ENCODE data around the gene ESF1. TPM values are rescaled to one million over a fixed set of nuclear protein-coding genes. Genes with fewer than 3 reads are reported as not detected.
A peak's percentile ranks its signal among the peaks of the same experiment; 100 is the strongest.

Gene ESF1
- polyA plus RNA-seq, 2 of the 4 experiments (the other 2 are of a cell fraction) = 30.5 to 34.8 TPM

DNA sequence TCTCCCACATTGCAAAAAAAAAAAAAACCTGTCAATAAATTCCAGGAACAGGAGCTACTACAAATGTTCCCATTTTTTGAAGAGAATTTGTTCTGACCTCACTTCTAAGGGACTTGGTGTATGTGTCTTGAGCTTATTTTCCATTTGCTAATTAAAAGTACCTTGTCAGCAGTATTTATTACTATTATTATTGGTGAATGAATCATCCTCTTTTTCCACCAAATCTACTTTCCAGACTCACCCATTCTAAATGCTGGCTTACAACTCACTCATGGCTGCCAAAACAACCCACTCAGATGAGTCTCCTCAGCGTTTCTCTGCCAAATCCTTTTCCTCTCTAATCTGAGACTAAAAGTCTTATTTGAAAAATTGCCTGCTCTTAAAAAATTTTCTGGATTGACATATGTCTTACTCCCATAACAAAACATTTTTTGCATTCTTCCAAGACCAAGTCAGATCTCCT is 112.8 kb downstream of the ESF1 start:
- no peak for FAIRE-seq
- H3K4me3 ChIP-seq = no peak overlapping the region
- DNase-seq (ENCODE audit: low read depth in 1 of 2, low spot score in 1 of 2) = no peak
- POLR2A ChIA-PET = no interaction called here
- no peak overlapping the region for H3K27ac ChIP-seq
- H3K4me1 ChIP-seq = peaks cover 7% of the 10 kb centered on the region; the same call in 2 of the 3 replicates
- no peaks in the 10 kb centered on the region for H3K9me3 ChIP-seq
- 3% methylated on average over 1 of the region's 1 CpG for WGBS (ENCODE audit: missing lambda C conversion rate)
- CTCF ChIA-PET = no interaction called here
- no peak for ATAC-seq
- H3K4me2 ChIP-seq = no peak overlapping the region
- TF ChIP-seq MAFK (IDR thresholded peaks at IDR 0.05; ENCODE audit: partially characterized antibody) = peak; percentile 92
- TF ChIP-seq CEBPB (IDR thresholded peaks at IDR 0.05) = no peak

- FAIRE-seq = peak; percentile 7
- Histone ChIP-seq H3K4me3 (no peak overlapping the region), H3K4me1 (peaks cover 7% of the 10 kb centered on the region; the same call in 2 of the 3 replicates), H3K4me2 (no peak overlapping the region), H3K9me3 (no peaks in the 10 kb centered on the region), H3K27ac (no peak overlapping the region)
- 42% methylated on average over 2 of the region's 2 CpGs for WGBS (ENCODE audit: missing lambda C conversion rate)
- POLR2A ChIA-PET = no interaction called here
- DNase-seq (ENCODE audit: low read depth in 1 of 2, low spot score in 1 of 2) = no peak
- CTCF ChIA-PET = no interaction called here
- no peak for ATAC-seq
- TF ChIP-seq SREBF2 (IDR thresholded peaks at IDR 0.05) (no peak), KDM5A (IDR thresholded peaks at IDR 0.05) (no peak), MAFK (IDR thresholded peaks at IDR 0.05; ENCODE audit: partially characterized antibody) (no peak), HOXB5 (CRISPR knock-in tag; IDR thresholded peaks at IDR 0.05) (no peak)
- TF ChIP-seq, protein P1, sequence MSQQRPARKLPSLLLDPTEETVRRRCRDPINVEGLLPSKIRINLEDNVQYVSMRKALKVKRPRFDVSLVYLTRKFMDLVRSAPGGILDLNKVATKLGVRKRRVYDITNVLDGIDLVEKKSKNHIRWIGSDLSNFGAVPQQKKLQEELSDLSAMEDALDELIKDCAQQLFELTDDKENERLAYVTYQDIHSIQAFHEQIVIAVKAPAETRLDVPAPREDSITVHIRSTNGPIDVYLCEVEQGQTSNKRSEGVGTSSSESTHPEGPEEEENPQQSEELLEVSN (IDR thresholded peaks at IDR 0.05; ENCODE audit: borderline replicate concordance, low read depth) = no peak
Observed at GRCh38 chr20:13671512-13671911, 113.2 kb downstream of the ESF1 start.

- FAIRE-seq = peak; percentile 68
- POLR2A ChIA-PET = no interaction called here
- no peak for ATAC-seq
Observed at GRCh38 chr20:13670160-13670559, 114.6 kb downstream of the ESF1 start.

DNA sequence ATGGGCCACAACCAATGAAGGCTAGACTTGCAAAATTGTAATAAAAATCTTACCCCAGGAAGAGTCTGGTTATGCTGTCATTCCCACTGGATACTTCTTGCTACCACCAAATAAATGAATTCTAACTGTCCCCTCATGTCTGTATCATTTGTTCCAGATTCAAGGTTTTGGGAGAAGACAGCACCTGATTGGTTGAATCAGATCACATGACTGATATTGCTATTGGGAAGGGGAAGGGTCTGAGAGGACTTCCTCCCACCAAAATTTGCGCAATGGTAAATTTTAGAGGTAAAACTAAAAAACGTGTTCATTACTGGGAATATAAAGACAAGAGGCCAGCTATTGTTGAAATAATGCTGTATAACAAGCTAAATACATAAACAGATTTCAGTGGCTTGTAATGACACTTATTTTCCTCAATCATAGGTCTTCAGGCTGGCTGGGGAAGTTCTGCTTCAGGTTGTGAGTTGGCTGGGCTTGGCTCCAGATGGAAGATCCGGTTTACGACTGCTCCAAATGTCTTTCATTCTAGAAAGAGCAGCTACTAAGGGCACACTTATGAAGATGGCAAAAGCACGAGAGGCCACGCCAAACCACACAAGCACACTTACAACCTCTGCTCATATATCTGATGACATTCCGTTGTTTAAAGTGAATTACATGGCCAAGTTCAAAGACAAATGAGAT is 118.9 kb downstream of the ESF1 start:
- no peak overlapping the region for H3K4me3 ChIP-seq
- 65% methylated on average over 7 of the region's 7 CpGs for WGBS (ENCODE audit: missing lambda C conversion rate)
- peaks cover 7% of the 10 kb centered on the region; the same call in 2 of the 3 replicates for H3K4me1 ChIP-seq
- TF ChIP-seq, protein P2, sequence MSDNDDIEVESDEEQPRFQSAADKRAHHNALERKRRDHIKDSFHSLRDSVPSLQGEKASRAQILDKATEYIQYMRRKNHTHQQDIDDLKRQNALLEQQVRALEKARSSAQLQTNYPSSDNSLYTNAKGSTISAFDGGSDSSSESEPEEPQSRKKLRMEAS (IDR thresholded peaks at IDR 0.05) = no peak
- TF ChIP-seq POLR2AphosphoS2 (conservative IDR thresholded peaks at IDR 0.05; ENCODE audit: low read length) = no peak
- peak; percentile 44; the same call in 1 of the 2 replicates for TF ChIP-seq USF2 (IDR thresholded peaks at IDR 0.05)
- no peak for DNase-seq (ENCODE audit: low read depth in 1 of 2, low spot score in 1 of 2)
- H3K4me2 ChIP-seq = no peak overlapping the region
- no peak for ATAC-seq
- no peak for FAIRE-seq
- ChIA-PET POLR2A (no interaction called here), CTCF (no interaction called here)
- H3K27ac ChIP-seq = no peak overlapping the region
- H3K9me3 ChIP-seq = no peaks in the 10 kb centered on the region

More at GRCh38 chr20:13670160-13670559, 114.6 kb downstream of the ESF1 start:
- Histone ChIP-seq H3K9me3 (no peaks in the 10 kb centered on the region), H3K4me3 (no peak overlapping the region), H3K4me1 (peaks cover 7% of the 10 kb centered on the region; the same call in 2 of the 3 replicates), H3K27ac (no peak overlapping the region), H3K4me2 (no peak overlapping the region)
- TF ChIP-seq HDAC2 (IDR thresholded peaks at IDR 0.05) (no peak), CHD4 (IDR thresholded peaks at IDR 0.05; ENCODE audit: borderline replicate concordance) (no peak), SREBF2 (IDR thresholded peaks at IDR 0.05) (no peak), CBX2 (IDR thresholded peaks at IDR 0.05; ENCODE audit: borderline replicate concordance, low read depth) (no peak), KDM5A (IDR thresholded peaks at IDR 0.05) (no peak), KDM1A (IDR thresholded peaks at IDR 0.05; ENCODE audit: low read depth) (no peak), HEYL (CRISPR knock-in tag; IDR thresholded peaks at IDR 0.05) (no peak), POLR2AphosphoS2 (conservative IDR thresholded peaks at IDR 0.05; ENCODE audit: low read length) (no peak), JUN (IDR thresholded peaks at IDR 0.05) (no peak)
- DNase-seq (ENCODE audit: low read depth in 1 of 2, low spot score in 1 of 2) = no peak
- CTCF ChIA-PET = no interaction called here

Other genes starting within 250 kb of the ESF1 start
- 13.5 and 18.2 TPM in 2 replicates for gene TASP1, start 146.0 kb downstream of the ESF1 start, polyA plus RNA-seq (2011; rRNA removed)
- 9.0 to 9.5 TPM (median 9.1 TPM) in 3 replicates for gene TASP1, start 146.0 kb downstream of the ESF1 start, polyA plus RNA-seq (2017; fragmentation: RNase III; extraction: RNeasy Plus Mini Kit Qiagen cat#74134 plus additional on column Dnase treatment)
- 36.6 and 53.5 TPM in 2 replicates for gene NDUFAF5, start 109 bp upstream of the ESF1 start, polyA plus RNA-seq (2011; rRNA removed)
- 25.4 to 29.2 TPM (median 27.0 TPM) in 3 replicates for gene NDUFAF5, start 109 bp upstream of the ESF1 start, polyA plus RNA-seq (2017; fragmentation: RNase III; extraction: RNeasy Plus Mini Kit Qiagen cat#74134 plus additional on column Dnase treatment)
- not detected in 2 replicates for gene SEL1L2, start 205.7 kb upstream of the ESF1 start, polyA plus RNA-seq (2011; rRNA removed)
- gene SEL1L2, start 205.7 kb upstream of the ESF1 start, polyA plus RNA-seq (2017; fragmentation: RNase III; extraction: RNeasy Plus Mini Kit Qiagen cat#74134 plus additional on column Dnase treatment) = not detected in 3 replicates
- 0.65 and 0.96 TPM in 2 replicates for gene MACROD2, start 210.6 kb upstream of the ESF1 start, polyA plus RNA-seq (2011; rRNA removed)
- 0.71 to 1.3 TPM (median 1.2 TPM) in 3 replicates for gene MACROD2, start 210.6 kb upstream of the ESF1 start, polyA plus RNA-seq (2017; fragmentation: RNase III; extraction: RNeasy Plus Mini Kit Qiagen cat#74134 plus additional on column Dnase treatment)

Measured in A549 (cell line).